HG03442 (cell line): ENCODE data around the gene LSP1.

Experiments
- ATAC-seq: cut with Tn5 transposase; IDR thresholded peaks from one replicate; pipeline ENCODE4 v1.9.1; 2021; ENCODE audit warnings: mild to moderate bottlenecking, moderate library complexity; ENCODE audit not compliant: unreplicated experiment

The LSP1 gene

DNA sequence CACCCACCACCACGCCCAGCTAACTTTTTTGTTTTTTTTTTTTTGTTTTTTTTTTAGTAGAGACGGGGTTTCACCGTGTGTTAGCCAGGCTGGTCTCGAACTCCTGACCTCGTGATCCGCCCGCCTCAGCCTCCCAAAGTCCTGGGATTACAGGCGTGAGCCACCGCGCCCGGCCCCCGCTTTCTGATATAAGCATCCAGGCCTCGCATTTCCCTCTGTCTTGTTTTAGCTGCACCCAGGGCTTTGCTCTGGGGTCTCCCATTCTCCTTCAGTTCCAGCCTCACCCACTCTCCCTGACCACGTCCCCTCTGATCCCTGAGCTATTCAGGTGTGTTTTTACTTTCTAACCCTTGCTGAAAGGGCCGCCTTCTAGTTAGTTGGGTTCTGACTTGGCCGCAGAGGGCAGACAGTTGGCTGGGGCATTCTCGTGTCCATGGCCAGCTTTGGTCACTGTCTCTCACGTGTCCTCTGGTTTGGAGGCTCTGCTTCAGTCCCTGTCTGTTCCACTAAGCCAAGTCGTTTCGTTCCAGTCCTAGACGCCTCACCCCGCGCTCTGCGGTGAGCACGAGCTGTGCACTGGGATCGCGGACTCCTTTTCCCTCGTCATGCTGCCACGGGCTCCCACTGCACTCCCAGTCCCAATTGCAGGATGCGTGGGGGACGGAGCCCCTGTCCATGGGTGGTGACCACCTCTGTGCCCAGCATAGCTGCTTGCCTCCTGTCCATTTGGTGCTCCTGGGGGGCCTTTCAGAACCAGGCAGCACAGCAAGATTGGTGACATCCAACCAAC lies 60.6 kb downstream of the LSP1 start:
- ATAC-seq, result no peak

GRCh38 chr11:1915795-1916131 lies 62.9 kb downstream of the LSP1 start:
- ATAC-seq, result no peak

- peak; percentile 58 for ATAC-seq
Measured at GRCh38 chr11:1916132-1916985, 63.5 kb downstream of the LSP1 start.

GRCh38 chr11:1916986-1917522 lies 64.2 kb downstream of the LSP1 start:
- no peak for ATAC-seq

GRCh38 chr11:1917523-1918435 lies 64.9 kb downstream of the LSP1 start:
- ATAC-seq, result no peak

DNA sequence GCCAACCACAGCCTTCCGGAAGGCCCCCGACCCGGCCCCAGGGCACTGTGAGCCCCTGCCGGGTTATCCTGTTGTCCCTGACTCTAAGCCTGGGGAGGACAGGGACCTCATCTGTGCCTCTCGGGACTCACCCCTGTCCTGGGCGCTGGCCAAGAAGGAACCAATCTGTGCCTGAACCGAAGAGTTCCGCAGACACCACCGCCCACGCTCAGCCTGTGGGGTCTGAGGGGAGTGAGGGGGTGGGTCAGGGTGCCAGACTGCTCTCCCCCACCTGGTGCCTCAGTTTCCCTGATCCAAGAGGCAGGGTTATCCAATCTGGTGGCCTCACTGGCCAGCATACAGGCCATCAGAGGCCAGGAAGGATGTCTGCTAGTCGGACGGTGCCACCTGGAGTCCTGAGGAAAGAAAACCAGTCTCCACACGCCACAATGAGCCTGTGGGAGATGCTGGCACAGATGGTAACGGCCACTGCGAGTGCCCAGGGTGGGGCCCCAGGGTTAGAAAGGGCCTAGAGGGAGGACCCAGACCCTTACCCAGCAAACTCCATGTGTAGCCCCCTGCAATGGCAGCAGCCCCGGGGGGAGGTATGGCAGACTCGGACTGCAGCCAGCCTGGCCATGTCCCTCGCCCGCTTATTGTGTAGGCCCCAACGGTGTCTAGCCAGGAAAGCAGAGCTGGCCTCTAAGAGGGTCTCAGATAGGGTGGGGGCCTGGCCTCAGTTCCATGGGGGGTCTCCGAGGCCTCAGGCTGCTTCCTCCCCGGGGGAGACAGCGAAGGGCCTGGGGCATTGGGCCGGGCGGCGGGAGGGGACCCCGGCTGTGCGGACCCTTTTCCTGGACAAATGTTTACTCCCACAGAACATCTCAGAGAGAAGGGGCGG lies 65.8 kb downstream of the LSP1 start:
- ATAC-seq, result no peak

DNA sequence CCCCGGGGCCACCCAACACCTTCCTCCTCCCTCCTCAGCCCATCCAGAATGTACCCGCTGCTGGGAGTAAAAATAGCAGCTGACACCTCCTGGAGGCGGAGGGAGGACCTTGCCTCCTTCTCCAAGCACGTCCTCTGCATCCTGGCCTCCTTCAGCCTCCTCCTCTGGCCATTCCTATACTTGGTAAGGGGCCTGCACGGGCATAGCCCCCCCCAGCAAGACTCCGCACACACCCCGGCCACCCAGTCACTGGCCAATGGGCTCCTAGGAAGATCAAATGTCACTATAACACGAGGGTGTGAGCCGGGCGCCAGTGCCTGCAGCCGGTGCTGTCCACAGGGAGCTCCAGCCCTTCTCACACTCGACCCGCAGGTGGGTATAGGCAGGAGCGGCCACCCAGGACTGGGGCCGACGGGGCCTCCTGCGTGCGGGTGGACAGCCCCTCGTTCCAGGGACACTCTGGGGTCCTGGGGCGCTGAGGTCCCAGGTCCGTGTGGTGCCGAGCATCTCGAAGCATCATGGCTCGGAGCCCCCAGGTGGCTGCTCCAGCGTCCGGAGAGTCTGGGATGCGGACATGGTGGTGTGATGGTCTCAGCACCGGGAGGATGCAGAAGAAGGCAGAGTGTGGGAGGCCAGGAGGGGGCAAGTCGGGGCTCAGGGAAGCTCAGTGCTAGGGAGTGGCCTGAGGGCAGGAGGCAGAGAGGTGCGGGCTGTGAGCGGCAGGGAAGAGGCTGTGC lies 66.7 kb downstream of the LSP1 start, which contains the start of gene TNNT3:
Gene TNNT3, plus strand, starts transcription at position 313 of the 737 bp plus-strand sequence. CDS start 3,172 bp downstream, outside the sequence.
- no peak for ATAC-seq

DNA sequence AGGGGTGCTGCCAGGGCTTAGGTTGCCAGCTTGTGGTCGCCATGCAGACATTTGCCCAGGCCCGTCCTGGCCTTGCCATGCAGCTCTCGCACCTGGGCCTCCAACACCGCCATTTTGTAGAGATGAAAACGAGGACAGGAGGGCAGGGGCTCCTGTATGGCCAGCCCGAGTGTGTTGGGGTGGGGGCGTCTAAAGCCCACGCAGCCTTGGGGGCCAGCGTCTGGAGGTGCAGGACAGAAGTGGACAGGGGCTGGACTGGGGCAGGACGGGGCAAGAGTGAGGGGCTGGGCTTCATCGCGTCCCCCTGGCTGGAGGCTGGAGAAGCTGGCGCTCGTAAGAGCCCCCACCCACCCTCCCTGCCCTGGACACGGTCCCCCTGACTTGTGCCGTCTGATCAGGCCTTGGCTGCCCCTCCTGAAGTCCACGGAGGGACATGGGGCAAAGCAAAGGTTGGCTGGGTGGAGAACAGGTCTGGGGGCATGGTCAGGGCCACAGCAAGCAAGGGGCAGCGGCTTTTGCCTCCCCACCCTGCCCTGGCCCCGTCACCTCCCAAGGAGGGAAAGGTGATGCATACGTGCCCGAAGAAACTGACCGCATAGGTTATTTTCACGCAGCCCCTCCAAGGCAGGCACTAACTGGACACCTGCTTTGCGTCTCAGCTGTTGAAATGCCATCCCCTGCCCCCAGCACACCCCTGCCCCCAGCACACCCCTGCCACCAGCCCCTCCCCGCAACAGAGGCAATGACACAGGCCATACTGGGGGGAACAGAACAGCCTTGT lies 67.4 kb downstream of the LSP1 start:
- ATAC-seq, result no peak

DNA sequence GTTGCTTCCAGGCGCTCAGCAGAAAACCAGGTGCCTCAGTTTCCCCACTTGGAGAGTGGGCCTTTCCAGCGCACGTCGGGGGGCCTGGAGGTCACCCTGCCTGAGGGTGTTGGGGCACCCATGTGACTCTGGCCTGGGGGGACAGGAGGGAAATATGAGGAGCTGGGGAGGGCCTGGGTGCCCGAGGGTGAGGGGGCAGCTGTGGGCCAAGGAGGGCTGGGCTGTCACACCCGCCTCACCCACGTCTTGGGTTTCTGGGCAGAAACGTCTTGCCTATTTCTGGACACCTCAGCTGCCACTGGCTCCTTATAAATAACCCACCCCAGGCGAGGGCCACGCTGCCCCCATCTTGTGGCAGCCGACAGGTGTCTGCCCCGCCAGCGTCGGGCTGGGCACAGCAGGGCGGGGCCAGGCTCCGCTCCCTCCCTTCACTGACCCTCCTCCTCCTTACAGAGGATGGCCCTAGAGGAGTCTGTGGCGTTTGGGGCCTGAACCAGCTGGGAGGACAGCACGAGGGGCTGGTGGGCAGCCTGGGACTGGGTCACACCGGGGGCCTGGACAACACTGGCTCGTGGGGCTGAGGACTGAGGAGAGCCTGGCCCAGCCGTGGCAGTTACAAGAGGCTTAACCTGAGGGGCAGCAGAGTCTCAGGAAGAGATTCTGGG lies 68.2 kb downstream of the LSP1 start:
- ATAC-seq, result no peak

- no peak for ATAC-seq
Measured at GRCh38 chr11:1921574-1922141, 68.8 kb downstream of the LSP1 start.

DNA sequence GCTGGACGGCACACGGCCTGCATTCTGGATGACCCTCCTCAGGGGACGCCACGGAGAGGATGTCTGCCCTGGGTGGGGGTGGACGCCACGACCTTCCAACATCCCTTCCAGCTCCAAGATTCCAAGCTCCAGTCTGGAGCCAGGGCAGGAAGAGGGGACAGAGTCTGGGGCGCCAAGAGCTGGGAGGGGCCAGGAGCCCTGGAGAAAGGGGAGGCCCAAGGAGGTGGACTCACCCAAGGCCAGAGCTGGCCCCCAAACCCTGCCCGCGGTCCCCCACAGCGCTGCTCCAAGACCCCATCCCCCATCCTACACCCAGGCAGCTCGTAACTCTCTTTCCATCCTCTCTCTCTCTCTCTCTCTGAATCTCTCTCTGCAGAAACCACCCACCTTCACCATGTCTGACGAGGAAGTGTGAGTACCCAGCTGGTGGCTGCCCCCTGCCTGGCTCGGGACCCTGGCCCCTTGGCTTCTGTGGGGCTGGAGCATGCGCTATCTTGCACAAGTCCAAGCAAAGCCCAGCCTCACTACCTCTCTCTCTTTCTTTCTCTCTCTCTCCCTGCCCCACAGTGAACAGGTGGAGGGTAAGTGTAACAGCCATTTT lies 69.7 kb downstream of the LSP1 start:
- ATAC-seq, result no peak

GRCh38 chr11:1923201-1923956 lies 70.5 kb downstream of the LSP1 start:
- ATAC-seq, result no peak

- ATAC-seq, result no peak
Measured at GRCh38 chr11:1924181-1924580, 71.3 kb downstream of the LSP1 start.

GRCh38 chr11:1924646-1925372 lies 71.9 kb downstream of the LSP1 start:
- no peak for ATAC-seq

DNA sequence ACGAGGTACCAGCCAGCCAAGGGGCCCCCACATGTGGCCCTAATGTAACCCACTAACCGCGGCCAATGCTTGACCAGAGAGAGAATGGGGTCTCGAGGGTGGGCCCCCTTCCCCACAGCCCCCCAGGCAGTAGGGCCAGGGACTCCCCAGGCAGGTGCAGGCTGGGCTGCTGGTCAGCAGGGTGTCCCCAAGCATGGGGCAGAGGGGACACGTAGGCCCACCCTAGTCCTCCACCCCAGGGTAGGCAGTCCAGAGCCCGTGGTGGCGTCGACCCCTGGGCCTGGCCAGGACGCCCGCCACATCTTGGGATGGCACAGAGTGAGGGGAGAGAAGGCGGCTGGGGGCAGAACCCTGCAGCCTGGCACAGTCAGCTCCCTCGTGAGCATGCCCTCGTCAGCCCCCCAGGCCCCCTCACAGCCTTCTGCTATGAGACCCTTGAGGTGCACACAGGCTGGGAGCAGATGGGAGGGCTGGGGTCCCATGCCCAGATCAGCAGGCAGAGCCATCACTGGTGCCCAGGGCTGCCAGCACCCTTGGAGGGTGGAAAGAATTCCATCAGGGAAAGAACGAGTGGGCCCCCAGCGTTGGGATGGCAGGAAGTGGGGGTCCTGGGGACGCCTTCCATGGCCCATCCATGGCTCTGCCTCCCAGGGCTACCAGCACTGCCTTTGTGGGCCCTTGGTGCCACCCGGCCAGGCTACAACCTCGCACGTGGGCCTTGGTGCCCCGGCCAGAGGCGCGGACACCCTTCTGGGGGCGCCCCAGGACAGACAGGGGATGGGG lies 72.7 kb downstream of the LSP1 start:
- no peak for ATAC-seq
